Neural progenitor cell (in vitro differentiated cells): ENCODE measurements around the gene ARPC5L. TPM values are rescaled to one million over a fixed set of nuclear protein-coding genes. Genes with fewer than 3 reads are reported as not detected.

ENCODE experiments used
- DNase-seq: peaks from one replicate; pipeline ENCODE4 v3.0.0-alpha.2; 2016; ENCODE audit warnings: low spot score
- H2AFZ ChIP-seq: fragments of 200-600 bp; sonication (generic); replicated peaks from 2 replicates; pipeline ENCODE4 v1.6.1; 2016; ENCODE audit warnings: antibody characterized with exemption
- H3F3A ChIP-seq: fragments of 200-600 bp; sonication (generic); 2 replicates; pipeline ENCODE4 v1.6.1; 2016; ENCODE audit warnings: antibody characterized with exemption, low read depth
- H3K27ac ChIP-seq: fragments of 200-600 bp; sonication (generic); 2 replicates; pipeline ENCODE4 v1.5.1; 2016; ENCODE audit warnings: mild to moderate bottlenecking
- H3K27me3 ChIP-seq: fragments of 200-600 bp; sonication (generic); 2 replicates; pipeline ENCODE4 v1.6.1; 2016; ENCODE audit warnings: mild to moderate bottlenecking, moderate library complexity
- H3K36me3 ChIP-seq: fragments of 200-600 bp; sonication (generic); 2 replicates; pipeline ENCODE4 v1.5.1; 2016
- H3K4me1 ChIP-seq: fragments of 200-600 bp; sonication (generic); 2 replicates; pipeline ENCODE4 v1.6.1; 2016; ENCODE audit warnings: mixed run types
- H3K4me2 ChIP-seq: fragments of 200-600 bp; sonication (generic); 2 replicates; pipeline ENCODE4 v1.6.1; 2016
- H3K4me3 ChIP-seq: fragments of 200-600 bp; sonication (generic); 2 replicates; pipeline ENCODE4 v1.5.1; 2016
- H3K79me2 ChIP-seq: fragments of 200-600 bp; sonication (generic); 2 replicates; pipeline ENCODE4 v1.6.1; 2016; ENCODE audit warnings: low read depth
- H3K9ac ChIP-seq: fragments of 200-600 bp; sonication (generic); 2 replicates; pipeline ENCODE4 v1.6.1; 2016
- H3K9me3 ChIP-seq: fragments of 200-600 bp; sonication (generic); 2 replicates; pipeline ENCODE4 v1.5.1; 2016; ENCODE audit warnings: low read depth
- H4K20me1 ChIP-seq: fragments of 200-600 bp; sonication (generic); 2 replicates; pipeline ENCODE4 v1.6.1; 2016; ENCODE audit warnings: low read depth
- H3K27ac Mint-ChIP-seq: 3 replicates; pipeline ENCODE4 v1.8.0; 2021; ENCODE audit warnings: mixed read lengths
- H3K27me3 Mint-ChIP-seq: 2 replicates; pipeline ENCODE4 v1.8.0; 2022; ENCODE audit warnings: low read depth, mild to moderate bottlenecking, inconsistent platforms, moderate library complexity, mixed read lengths; ENCODE audit not compliant: insufficient read depth
- H3K36me3 Mint-ChIP-seq: 3 replicates; pipeline ENCODE4 v1.8.0; 2021; ENCODE audit warnings: mixed read lengths
- H3K4me1 Mint-ChIP-seq: 3 replicates; pipeline ENCODE4 v1.8.0; 2021; ENCODE audit warnings: mixed read lengths
- H3K4me3 Mint-ChIP-seq: 3 replicates; pipeline ENCODE4 v1.8.0; 2021; ENCODE audit warnings: mild to moderate bottlenecking, moderate library complexity, mixed read lengths
- H3K9me3 Mint-ChIP-seq: 3 replicates; pipeline ENCODE4 v1.8.0; 2020; ENCODE audit warnings: mixed read lengths
- CTCF ChIP-seq: fragments of 200-600 bp; sonication (generic); IDR thresholded peaks from 2 replicates; pipeline ENCODE4 v1.5.1; 2017; ENCODE audit warnings: antibody characterized with exemption, mild to moderate bottlenecking
- EZH2 ChIP-seq: fragments of 200-600 bp; sonication (generic); IDR thresholded peaks from 2 replicates; pipeline ENCODE4 v1.6.1; 2017; ENCODE audit warnings: antibody characterized with exemption, mild to moderate bottlenecking, moderate library complexity
- EZH2phosphoT487 ChIP-seq: fragments of 200-600 bp; sonication (generic); IDR thresholded peaks from 2 replicates; pipeline ENCODE4 v1.6.1; 2017; ENCODE audit warnings: antibody characterized with exemption
- total RNA-seq: library from RNA; depleted of rRNA; stranded (reverse); fragments of >200 nt; gene quantifications from 2 replicates; pipeline ENCODE4 v1.2.3, GENCODE V29; 2015; ENCODE audit warnings: low replicate concordance

Gene ARPC5L
- total RNA-seq, 1 donor from 2014 or later = 24.0 TPM

- no peak for TF ChIP-seq EZH2phosphoT487
- TF ChIP-seq EZH2 = no peak
- no peak for TF ChIP-seq CTCF
- DNase-seq = no peak
- no peak overlapping the region for H3K4me3 Mint-ChIP-seq
- Histone ChIP-seq H3K9me3 (no peaks in the 10 kb centered on the region), H3K36me3 (no peaks in the 10 kb centered on the region), H3K4me3 (no peak overlapping the region), H4K20me1 (peaks cover 34% of the 10 kb centered on the region), H2AFZ (no peak overlapping the region), H3F3A (peaks cover 21% of the 10 kb centered on the region), H3K79me2 (peaks cover 32% of the 10 kb centered on the region), H3K4me1 (peaks cover 17% of the 10 kb centered on the region), H3K4me2 (no peak overlapping the region), H3K27ac (no peak overlapping the region), H3K27me3 (no peaks in the 10 kb centered on the region), H3K9ac (no peak overlapping the region)
- H3K9me3 Mint-ChIP-seq = no peaks in the 10 kb centered on the region
- peaks cover 5% of the 10 kb centered on the region for H3K27me3 Mint-ChIP-seq
- H3K27ac Mint-ChIP-seq = no peak overlapping the region
- peaks cover 14% of the 10 kb centered on the region for H3K4me1 Mint-ChIP-seq
- peaks cover 16% of the 10 kb centered on the region for H3K36me3 Mint-ChIP-seq
Measured at GRCh38 chr9:124875501-124875900, 13.6 kb downstream of the ARPC5L start.

DNA sequence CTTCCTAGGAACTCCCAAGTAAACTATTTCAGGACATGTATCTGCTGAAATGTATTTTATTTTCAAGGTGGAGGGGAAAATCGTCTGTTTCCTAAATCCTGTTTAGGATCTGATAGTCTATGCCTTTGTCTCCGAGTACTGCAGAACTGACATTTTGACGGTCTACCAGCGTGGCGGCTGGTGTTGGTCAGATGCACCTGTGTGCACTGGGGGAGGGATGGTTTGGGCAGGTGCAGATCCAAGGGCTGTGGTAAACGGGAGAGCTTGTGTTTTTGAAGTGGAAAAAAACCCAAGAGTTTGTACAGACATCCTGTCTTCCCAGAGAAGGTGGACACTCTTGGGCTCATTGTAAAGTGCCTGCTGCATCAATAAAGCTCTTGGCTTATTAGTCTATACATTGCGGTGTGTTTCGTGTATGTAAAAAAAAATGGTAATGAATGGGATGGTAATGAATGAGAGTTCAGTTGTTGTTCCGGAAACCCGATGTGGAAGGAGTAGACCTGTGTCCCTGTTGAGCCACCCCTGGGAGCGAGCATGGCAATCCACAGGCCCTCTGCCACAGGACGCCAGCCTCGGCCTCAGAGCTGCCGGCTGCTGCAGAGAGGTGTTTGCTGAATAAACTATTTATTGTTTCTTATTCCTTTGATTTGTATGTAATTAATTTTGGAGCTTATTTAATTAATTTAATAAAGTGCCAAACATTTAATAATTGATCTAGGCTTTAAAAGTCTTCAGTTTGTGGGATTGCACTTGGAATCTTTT lies 15.3 kb downstream of the ARPC5L start:
- Mint-ChIP-seq H3K4me1 (no peaks in the 10 kb centered on the region), H3K27ac (no peak overlapping the region), H3K27me3 (peaks cover 4% of the 10 kb centered on the region), H3K4me3 (no peak overlapping the region), H3K36me3 (peaks cover 18% of the 10 kb centered on the region), H3K9me3 (no peaks in the 10 kb centered on the region)
- no peaks in the 10 kb centered on the region for H3K9me3 ChIP-seq
- TF ChIP-seq EZH2 (no peak), EZH2phosphoT487 (no peak), CTCF (no peak)
- peaks cover 21% of the 10 kb centered on the region for H3F3A ChIP-seq
- no peak overlapping the region for H3K27ac ChIP-seq
- H3K4me1 ChIP-seq = peaks cover 14% of the 10 kb centered on the region
- H3K4me2 ChIP-seq = no peak overlapping the region
- no peak overlapping the region for H3K4me3 ChIP-seq
- peaks cover 20% of the 10 kb centered on the region for H4K20me1 ChIP-seq
- H2AFZ ChIP-seq = no peak overlapping the region
- peaks cover 15% of the 10 kb centered on the region for H3K79me2 ChIP-seq
- no peak overlapping the region for H3K9ac ChIP-seq
- H3K36me3 ChIP-seq = no peaks in the 10 kb centered on the region
- no peaks in the 10 kb centered on the region for H3K27me3 ChIP-seq
- DNase-seq = no peak

GRCh38 chr9:124878021-124878420 lies 16.1 kb downstream of the ARPC5L start:
- peaks cover 14% of the 10 kb centered on the region for H3K4me1 ChIP-seq
- Mint-ChIP-seq H3K27me3 (peaks cover 4% of the 10 kb centered on the region), H3K4me3 (no peak overlapping the region), H3K27ac (no peak overlapping the region), H3K9me3 (no peaks in the 10 kb centered on the region), H3K36me3 (peaks cover 17% of the 10 kb centered on the region), H3K4me1 (no peaks in the 10 kb centered on the region)
- H3K27ac ChIP-seq = no peak overlapping the region
- H3K9me3 ChIP-seq = no peaks in the 10 kb centered on the region
- no peak overlapping the region for H3K4me3 ChIP-seq
- H3K27me3 ChIP-seq = no peaks in the 10 kb centered on the region
- no peak for DNase-seq
- H4K20me1 ChIP-seq = peaks cover 20% of the 10 kb centered on the region
- H3F3A ChIP-seq = peaks cover 21% of the 10 kb centered on the region
- H3K9ac ChIP-seq = no peak overlapping the region
- TF ChIP-seq EZH2 (no peak), CTCF (no peak)
- no peak overlapping the region for H2AFZ ChIP-seq
- no peaks in the 10 kb centered on the region for H3K36me3 ChIP-seq
- peaks cover 7% of the 10 kb centered on the region for H3K79me2 ChIP-seq
- no peak overlapping the region for H3K4me2 ChIP-seq
